Large intestine (tissue), 3 donors: ENCODE data around the gene PKD1L1. TPM values are rescaled to one million over a fixed set of nuclear protein-coding genes. Genes with fewer than 3 reads are reported as not detected.
A peak's percentile ranks its signal among the peaks of the same experiment; 100 is the strongest.
"Not testable (repeated sequence)": the region's sequence is repeated elsewhere in the genome, so short reads cannot be mapped to it uniquely, and the experiment has no call there.

Source experiments
- DNase-seq, 2 donors: peaks; one replicate each; pipeline versions ENCODE4 v3.0.0 to v3.0.0-alpha.2; 2013
- H3K27ac ChIP-seq: one replicate; pipeline ENCODE4 v1.5.1; 2013; ENCODE audit warnings: low read length
- H3K27me3 ChIP-seq: 2 replicates; pipeline ENCODE4 v1.6.1; 2013; ENCODE audit warnings: low read length; ENCODE audit not compliant: control insufficient read depth, insufficient read depth
- H3K36me3 ChIP-seq: 2 replicates; pipeline ENCODE4 v1.6.1; 2013; ENCODE audit warnings: low read length; ENCODE audit not compliant: control insufficient read depth, insufficient read depth
- H3K4me1 ChIP-seq: one replicate; pipeline ENCODE4 v1.6.1; 2013; ENCODE audit warnings: low read length; ENCODE audit not compliant: control insufficient read depth, insufficient read depth
- H3K4me3 ChIP-seq: one replicate; pipeline ENCODE4 v1.5.1; 2013; ENCODE audit warnings: low read length
- H3K9me3 ChIP-seq: one replicate; pipeline ENCODE4 v1.6.1; 2013; ENCODE audit warnings: mild to moderate bottlenecking, low read depth, low read length, moderate library complexity; ENCODE audit not compliant: control insufficient read depth
- WGBS: methylation state at CpG from one replicate; pipeline ENCODE4 v1.1.5; 2013; ENCODE audit warnings: low lambda C conversion rate; ENCODE audit not compliant: insufficient coverage; 5-methylcytosine and 5-hydroxymethylcytosine counted together
- polyA plus RNA-seq: library from polyadenylated mRNA; unstranded; fragments of 120-200 nt; gene quantifications from one replicate; pipeline ENCODE4 v1.2.1, GENCODE V29; 2013

PKD1L1 gene
- polyA plus RNA-seq, 1 donor: 1.0 TPM

DNA sequence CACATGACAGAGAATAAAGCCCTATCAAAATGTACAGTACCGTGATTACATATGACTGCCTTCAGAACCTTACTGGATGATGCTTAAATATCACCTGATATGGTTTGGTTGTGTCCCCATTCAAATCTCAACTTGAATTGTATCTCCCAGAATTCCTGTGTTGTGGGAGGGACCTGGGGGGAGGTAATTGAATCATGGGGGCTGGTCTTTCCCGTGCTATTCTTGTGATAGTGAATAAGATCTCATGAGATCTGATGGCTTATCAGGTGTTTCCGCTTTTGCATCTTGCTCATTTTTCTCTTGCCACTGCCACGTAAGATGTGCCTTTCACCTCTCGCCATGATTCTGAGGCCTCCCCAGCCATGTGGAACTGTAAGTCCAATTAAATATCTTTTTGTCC lies 155.1 kb downstream of the PKD1L1 start:
- not testable (repeated sequence) for H3K27ac ChIP-seq, H3K9me3 ChIP-seq, H3K4me1 ChIP-seq, H3K36me3 ChIP-seq, DNase-seq, H3K4me3 ChIP-seq, H3K27me3 ChIP-seq
- WGBS: 100% methylated on average over 1 of the region's 5 CpGs

DNA sequence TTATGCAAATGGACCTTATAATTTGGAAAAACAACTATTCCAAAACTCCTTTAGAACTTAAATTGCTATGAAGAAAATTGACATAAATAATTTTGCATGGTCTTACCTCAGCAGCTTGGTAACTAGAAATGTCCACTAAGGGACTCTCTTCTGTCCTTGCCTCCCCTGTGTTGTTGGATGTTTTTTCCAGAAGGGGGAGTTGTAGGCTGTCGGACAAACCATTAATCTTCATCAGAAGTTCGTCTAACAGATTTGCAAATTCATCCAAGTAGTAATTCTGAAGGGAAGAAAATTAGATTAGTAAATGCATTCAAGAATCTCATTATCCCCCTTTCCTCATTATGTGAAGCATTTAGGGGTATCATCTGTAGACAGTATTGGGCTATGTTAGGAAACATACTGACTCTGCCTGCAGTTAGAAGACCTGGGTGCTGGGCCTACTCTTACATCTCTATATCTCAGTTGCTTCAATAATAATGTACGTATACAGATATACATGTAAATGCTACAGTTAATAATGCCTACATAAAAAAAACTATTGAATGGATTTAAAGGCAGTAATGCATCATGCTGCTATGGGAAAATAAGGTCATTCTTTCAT lies 155.6 kb downstream of the PKD1L1 start:
- no peak overlapping the region for H3K27ac ChIP-seq
- no peaks in the 10 kb centered on the region for H3K36me3 ChIP-seq
- H3K27me3 ChIP-seq: no peaks in the 10 kb centered on the region
- no peaks in the 10 kb centered on the region for H3K4me1 ChIP-seq
- no CpG with 5 or more reads among the region's 3 CpGs for WGBS
- no peaks in the 10 kb centered on the region for H3K9me3 ChIP-seq
- H3K4me3 ChIP-seq: no peak overlapping the region
- peak in 1 of 2 donors; percentile 27 for DNase-seq

DNA sequence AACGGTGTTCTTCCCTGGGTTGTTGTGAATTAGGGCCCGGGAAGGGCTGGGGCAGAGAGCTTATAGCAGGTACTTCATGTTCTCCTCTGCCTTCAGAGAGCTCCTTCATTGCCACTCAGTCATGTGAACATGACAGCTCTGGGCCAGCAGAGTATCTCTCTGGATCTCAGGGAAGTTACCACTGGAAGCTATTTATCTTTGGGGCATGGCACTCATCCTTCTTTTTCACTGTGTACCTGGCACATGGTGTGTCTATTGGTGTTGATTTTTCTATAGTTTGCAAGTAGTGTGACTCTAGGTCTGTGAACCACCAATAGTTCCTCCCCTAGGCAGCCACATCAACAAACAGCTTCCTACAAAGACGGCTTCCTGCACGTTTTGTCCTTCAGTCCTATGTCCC lies 156.6 kb downstream of the PKD1L1 start:
- no peak overlapping the region for H3K27ac ChIP-seq

DNA sequence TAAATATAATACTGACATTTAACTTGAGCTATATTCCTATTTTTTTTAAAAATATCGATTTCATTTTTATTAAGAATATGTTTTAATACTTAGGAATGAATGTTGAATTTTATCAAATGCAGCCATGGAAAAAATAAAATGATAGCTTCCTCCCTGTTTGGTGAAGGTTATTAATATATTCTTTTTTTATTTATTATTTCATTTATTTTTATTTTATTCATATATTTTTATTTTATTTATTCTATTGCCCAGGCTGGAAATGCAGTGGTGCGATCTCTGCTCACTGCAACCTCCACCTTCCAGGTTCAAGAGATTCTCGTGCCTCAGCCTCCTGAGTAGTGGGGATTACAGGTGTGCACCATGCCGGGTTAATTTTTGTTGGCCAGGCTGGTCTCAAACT lies 160.2 kb downstream of the PKD1L1 start:
- Histone ChIP-seq H3K9me3 (no peaks in the 10 kb centered on the region), H3K36me3 (no peaks in the 10 kb centered on the region), H3K4me1 (peaks cover 20% of the 10 kb centered on the region), H3K4me3 (no peak overlapping the region), H3K27ac (no peak overlapping the region), H3K27me3 (no peaks in the 10 kb centered on the region)
- whole genome bisulfite sequencing: 100% methylated on average over 1 of the region's 4 CpGs
- DNase-seq: no peak

More for the DNA sequence above, 156.6 kb downstream of the PKD1L1 start:
- WGBS: no CpG with 5 or more reads among the region's 4 CpGs
- H3K27me3 ChIP-seq: no peaks in the 10 kb centered on the region
- H3K4me3 ChIP-seq: no peak overlapping the region
- no peaks in the 10 kb centered on the region for H3K9me3 ChIP-seq
- peaks cover 5% of the 10 kb centered on the region for H3K4me1 ChIP-seq
- no peak for DNase-seq
- H3K36me3 ChIP-seq: no peaks in the 10 kb centered on the region

DNA sequence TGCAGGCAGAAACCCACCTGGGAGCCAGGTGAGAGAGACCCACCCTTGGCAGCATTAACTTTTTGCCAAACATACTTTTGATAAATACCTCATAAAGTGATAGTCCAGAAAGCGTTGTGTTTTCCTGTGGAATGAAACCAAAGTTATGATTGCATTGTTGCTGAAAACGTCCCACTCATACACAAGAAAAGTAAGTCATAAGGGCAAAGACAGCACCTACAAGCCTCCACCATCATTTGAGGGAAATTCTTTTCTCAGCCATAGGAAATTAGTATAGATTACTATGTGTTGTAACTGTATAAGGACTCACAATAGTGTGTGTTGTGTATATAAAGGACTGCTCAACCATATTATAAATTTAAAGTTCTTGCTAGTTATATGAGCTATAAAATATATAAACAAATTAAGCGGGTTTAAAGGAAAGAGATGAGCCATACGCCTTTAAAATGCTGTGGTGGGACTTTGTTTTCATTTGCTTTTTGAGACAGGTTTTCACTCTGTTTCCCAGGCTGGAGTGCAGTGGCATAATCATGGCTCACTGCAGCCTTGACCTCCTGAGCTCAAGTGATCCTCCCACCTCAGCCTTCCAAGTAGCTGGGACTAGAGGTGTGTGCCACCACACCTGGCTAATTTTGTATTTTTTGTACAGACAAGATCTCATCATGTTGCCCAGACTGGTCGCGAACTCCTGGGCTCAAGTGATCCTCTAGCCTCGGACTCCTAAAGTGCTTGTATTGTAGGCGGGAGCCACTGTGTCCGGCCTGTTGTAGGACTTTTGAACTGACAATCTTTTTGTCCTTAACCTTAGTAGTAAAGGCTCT lies 160.8 kb downstream of the PKD1L1 start:
- no peaks in the 10 kb centered on the region for H3K27me3 ChIP-seq
- 100% methylated on average over 2 of the region's 9 CpGs for WGBS
- peaks cover 20% of the 10 kb centered on the region for H3K4me1 ChIP-seq
- H3K36me3 ChIP-seq: no peaks in the 10 kb centered on the region
- H3K4me3 ChIP-seq: no peak overlapping the region
- no peak for DNase-seq
- H3K9me3 ChIP-seq: no peaks in the 10 kb centered on the region
- peak overlapping the region; percentile 61 for H3K27ac ChIP-seq

DNA sequence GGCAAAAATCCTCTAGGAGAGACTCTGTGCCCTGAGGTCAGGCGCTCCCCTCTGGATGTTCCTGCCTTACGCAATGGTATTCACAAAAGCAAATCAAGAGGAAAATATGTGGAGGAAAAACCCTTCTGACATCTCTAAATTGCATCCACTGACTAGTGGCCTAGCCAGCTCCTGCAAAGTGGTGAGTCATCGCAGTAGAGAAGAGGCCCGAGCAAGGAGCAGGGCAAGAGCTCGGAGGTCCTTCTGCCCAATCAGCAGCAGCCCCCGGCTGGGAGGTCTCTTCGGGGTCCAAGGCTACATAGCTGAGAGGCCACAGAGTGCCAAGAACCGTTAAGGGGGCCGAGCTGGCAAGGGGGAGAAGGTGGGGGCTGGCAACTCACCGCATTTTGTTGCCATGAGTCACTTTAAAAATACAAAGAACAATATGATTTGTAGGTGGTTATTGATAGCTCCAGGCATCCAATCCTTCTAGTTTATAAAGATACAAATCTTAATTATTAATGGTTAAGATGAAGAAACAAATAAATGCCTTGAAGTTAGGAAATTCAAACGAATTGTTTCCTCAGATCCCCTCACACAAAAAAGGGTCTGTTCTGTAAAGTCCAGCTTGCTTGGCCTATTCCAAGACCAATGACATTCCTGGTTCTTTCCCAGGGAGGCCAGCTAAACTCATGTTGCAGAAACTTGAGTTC lies 161.6 kb downstream of the PKD1L1 start:
- no peaks in the 10 kb centered on the region for H3K36me3 ChIP-seq
- DNase-seq: peak; percentile 75 to 83
- no peak overlapping the region for H3K4me3 ChIP-seq
- H3K27me3 ChIP-seq: no peaks in the 10 kb centered on the region
- no CpG with 5 or more reads among the region's 11 CpGs for WGBS
- H3K9me3 ChIP-seq: no peaks in the 10 kb centered on the region
- peak overlapping the region; percentile 61 for H3K27ac ChIP-seq
- peaks cover 20% of the 10 kb centered on the region for H3K4me1 ChIP-seq

DNA sequence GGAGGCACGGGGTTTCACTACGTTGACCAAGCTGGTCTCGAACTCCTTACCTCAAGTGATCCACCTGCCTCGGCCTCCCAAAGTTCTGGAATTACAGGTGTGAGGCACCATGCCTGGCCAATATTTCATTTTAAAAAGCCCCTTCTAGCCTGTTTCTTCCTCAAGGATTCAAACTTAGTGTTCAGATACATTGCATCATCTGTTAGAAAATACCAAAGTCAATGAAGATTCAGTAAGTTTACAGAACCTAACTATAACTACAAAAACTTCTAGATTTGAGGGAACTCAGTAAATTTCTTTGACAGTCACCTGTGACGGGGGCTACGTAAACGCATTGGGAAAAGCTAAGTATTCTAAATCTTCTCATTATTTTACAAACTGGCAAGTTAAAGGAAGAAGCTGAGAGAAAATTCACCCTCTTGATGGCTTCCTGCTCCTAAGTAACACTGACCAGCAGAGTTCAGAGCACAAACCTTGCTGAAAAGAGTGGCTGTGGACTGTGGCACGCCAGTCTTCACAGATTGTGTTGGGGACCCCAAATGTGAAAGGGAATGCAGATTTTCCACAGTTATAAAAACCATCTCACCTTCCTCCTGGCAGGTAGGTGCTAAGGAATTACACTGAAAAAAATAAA lies 162.2 kb downstream of the PKD1L1 start:
- Histone ChIP-seq H3K4me3 (no peak overlapping the region), H3K4me1 (peaks cover 20% of the 10 kb centered on the region), H3K36me3 (no peaks in the 10 kb centered on the region), H3K27ac (peak overlapping the region; percentile 61), H3K27me3 (no peaks in the 10 kb centered on the region), H3K9me3 (no peaks in the 10 kb centered on the region)
- no CpG with 5 or more reads among the region's 8 CpGs for WGBS
- no peak for DNase-seq

DNA sequence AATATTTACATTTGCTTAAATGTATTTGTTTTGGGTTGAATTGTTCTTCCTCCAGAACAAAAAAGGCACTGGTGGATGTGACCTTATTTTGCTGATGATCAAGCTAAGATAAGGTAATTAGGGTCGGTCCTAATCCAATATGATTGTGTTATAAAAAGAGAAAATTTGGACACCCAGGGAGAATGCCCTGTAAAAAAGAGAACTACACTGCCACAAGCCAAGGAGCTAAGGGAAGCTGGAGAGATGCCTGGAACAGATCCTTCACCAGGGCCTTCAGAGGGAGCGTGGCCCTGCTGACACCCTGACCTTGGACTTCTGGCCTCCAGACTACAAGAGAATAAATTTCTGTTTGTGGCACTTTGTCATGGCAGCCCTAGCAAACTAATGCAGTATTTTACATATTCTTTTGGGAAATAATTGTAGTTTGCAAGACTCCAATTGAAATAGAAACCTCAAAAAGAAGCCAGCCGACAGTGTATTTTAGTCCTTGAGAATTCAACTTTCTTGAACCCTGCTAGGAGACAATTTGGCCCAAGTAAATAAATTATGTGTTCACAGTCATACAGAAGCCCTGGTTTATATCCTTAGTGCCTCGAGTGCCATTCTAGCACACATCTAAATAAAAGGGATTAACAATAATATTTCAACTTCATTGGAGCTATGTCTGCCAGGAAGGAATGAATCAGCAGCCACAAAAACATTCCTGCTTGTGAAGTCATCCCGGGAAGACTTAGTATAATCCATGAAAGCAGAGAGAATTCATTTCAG lies 164.6 kb downstream of the PKD1L1 start:
- Histone ChIP-seq H3K27me3 (no peaks in the 10 kb centered on the region), H3K4me3 (no peak overlapping the region), H3K36me3 (no peaks in the 10 kb centered on the region), H3K4me1 (peaks cover 28% of the 10 kb centered on the region), H3K9me3 (no peaks in the 10 kb centered on the region), H3K27ac (peak overlapping the region; percentile 39)
- WGBS: 60% methylated on average over 2 of the region's 5 CpGs
- DNase-seq: peak; percentile 31 to 51

DNA sequence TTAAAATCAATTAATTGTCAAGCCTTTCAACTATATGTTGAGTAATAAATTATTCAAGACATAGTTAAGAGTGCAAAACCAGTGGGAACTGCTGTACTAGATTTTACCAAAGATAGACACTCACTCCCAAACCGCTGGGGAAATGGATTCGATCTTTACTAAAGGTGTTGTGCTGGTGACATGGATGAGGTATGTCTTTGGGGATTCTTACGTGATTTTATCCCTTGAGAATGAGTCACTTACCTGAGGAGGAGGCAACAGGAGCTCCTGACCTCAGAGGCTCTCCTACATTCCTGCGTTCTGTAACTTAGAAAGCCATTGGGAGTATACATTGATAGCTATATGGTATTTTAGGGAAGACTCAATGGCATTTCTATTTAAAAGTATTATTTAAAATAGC lies 165.5 kb downstream of the PKD1L1 start:
- Histone ChIP-seq H3K4me3 (no peak overlapping the region), H3K27me3 (no peaks in the 10 kb centered on the region), H3K9me3 (no peaks in the 10 kb centered on the region), H3K27ac (no peak overlapping the region), H3K36me3 (no peaks in the 10 kb centered on the region), H3K4me1 (peaks cover 32% of the 10 kb centered on the region)
- WGBS: no CpG with 5 or more reads among the region's 4 CpGs
- DNase-seq: no peak

DNA sequence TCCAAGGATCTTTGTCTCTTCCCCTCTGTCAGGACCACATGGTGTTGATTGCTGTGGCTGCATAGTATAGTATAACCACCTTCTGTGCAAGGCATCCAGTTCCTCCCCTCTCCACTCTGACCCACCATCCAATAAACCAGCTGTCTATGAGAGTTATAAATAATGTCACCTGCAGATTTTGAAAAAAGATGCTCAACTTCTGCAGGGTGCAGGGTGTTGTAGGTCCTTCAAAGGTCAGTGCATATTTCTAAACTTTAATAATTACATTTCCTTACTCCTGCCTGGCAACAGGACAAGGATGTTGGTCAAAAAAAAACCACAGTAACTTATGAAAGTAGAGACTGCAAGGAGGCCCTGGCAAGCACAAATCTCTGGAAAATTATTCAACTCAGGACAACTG lies 166.2 kb downstream of the PKD1L1 start:
- Histone ChIP-seq H3K27ac (no peak overlapping the region), H3K27me3 (no peaks in the 10 kb centered on the region), H3K4me1 (peaks cover 33% of the 10 kb centered on the region), H3K4me3 (no peak overlapping the region), H3K9me3 (no peaks in the 10 kb centered on the region), H3K36me3 (no peaks in the 10 kb centered on the region)
- DNase-seq: no peak
